Testis (tissue), 3 donors: ENCODE results near the gene MARK2. TPM values are rescaled to one million over a fixed set of nuclear protein-coding genes. Genes with fewer than 3 reads are reported as not detected.

Experiments
- DNase-seq: peaks from one replicate; pipeline ENCODE4 v3.0.0-alpha.2; 2019
- H3K27ac ChIP-seq, 2 donors: fragments of 200-600 bp; sonication (generic); one replicate each; pipeline ENCODE4 v1.5.1; 2019
- H3K27me3 ChIP-seq: fragments of 200-600 bp; sonication (generic); one replicate; pipeline ENCODE4 v1.5.1; 2019
- H3K36me3 ChIP-seq: fragments of 200-600 bp; sonication (generic); one replicate; pipeline ENCODE4 v1.5.1; 2017; ENCODE audit warnings: low read depth; ENCODE audit errors: missing control alignments
- H3K4me1 ChIP-seq: fragments of 200-600 bp; sonication (generic); one replicate; pipeline ENCODE4 v1.5.1; 2019
- H3K4me3 ChIP-seq, 2 donors: fragments of 200-600 bp; sonication (generic); one replicate each; pipeline ENCODE4 v1.5.1; 2017 to 2019
- H3K9me3 ChIP-seq: fragments of 200-600 bp; sonication (generic); one replicate; pipeline ENCODE4 v1.5.1; 2017
- CTCF ChIP-seq, 3 experiments: fragments of 450-650 bp in 2 of 3; fragments of 200-600 bp in 1 of 3; sonication (generic) in 1 of 3; IDR thresholded peaks; one replicate each; pipeline ENCODE4 v1.5.1; 2016 to 2019; ENCODE audit warnings: antibody characterized with exemption in 3 of 3, mild to moderate bottlenecking in 2 of 3, moderate library complexity in 1 of 3
- POLR2A ChIP-seq: fragments of 450-650 bp; IDR thresholded peaks from one replicate; pipeline ENCODE4 v1.6.1; 2017; ENCODE audit warnings: antibody characterized with exemption, mild to moderate bottlenecking, moderate library complexity
- WGBS, 2 donors: methylation state at CpG; one replicate each; pipeline ENCODE4 v1.1.5; 2018; 5-methylcytosine and 5-hydroxymethylcytosine counted together
- intact Hi-C: fragments of 100-400 bp; cut with DNase I; formaldehyde crosslinking; loops from one replicate; pipeline ENCODE4 v1.15.1; 2023; ENCODE audit warnings: low total_unique reads
- polyA plus RNA-seq: library from polyadenylated mRNA; stranded (reverse); fragments of 350-450 nt; fragmentation: Illumina TruSeq; extraction: RNeasy Lipid Tissue Mini Kit (QIAGEN cat#74804); gene quantifications from one replicate; pipeline ENCODE4 v1.2.3, GENCODE V29; 2014; ENCODE audit warnings: low read depth, low replicate concordance; ENCODE audit not compliant: insufficient read depth
- total RNA-seq, 2 donors: library from RNA; depleted of rRNA; stranded (reverse); fragments of >200 nt; gene quantifications; one replicate each; pipeline ENCODE4 v1.2.3, GENCODE V29; 2016

The MARK2 gene
- total and polyA plus RNA-seq, 3 donors from 2014 or later = 24.7 to 52.8 (median 51.7) TPM

GRCh38 chr11:63908631-63909401 is 69.9 kb downstream of the MARK2 start:
- H3K27ac ChIP-seq = peak overlapping the region; percentile 36 to 52
- DNase-seq = peak; percentile 64
- H3K4me3 ChIP-seq = peak overlapping the region in 1 of 2 donors; percentile 5
- no peaks in the 10 kb centered on the region for H3K9me3 ChIP-seq
- intact Hi-C loops = no loop called here
- no peaks in the 10 kb centered on the region for H3K36me3 ChIP-seq
- H3K4me1 ChIP-seq = peaks cover 41% of the 10 kb centered on the region
- no peaks in the 10 kb centered on the region for H3K27me3 ChIP-seq
- WGBS, 2 donors = 41 to 43% methylated on average over 41 to 46 of the region's 46 CpGs
- TF ChIP-seq POLR2A = no peak

- peaks cover 41% of the 10 kb centered on the region for H3K4me1 ChIP-seq
- WGBS, 2 donors = 54 to 59% methylated on average over 14 to 24 of the region's 24 CpGs
- TF ChIP-seq CTCF (IDR thresholded peaks at IDR 0.05) (no peak), POLR2A (no peak)
- intact Hi-C loops = no loop called here
- H3K27ac ChIP-seq = no peak overlapping the region
- no peak for DNase-seq
- H3K36me3 ChIP-seq = no peaks in the 10 kb centered on the region
- H3K9me3 ChIP-seq = no peaks in the 10 kb centered on the region
- peak overlapping the region in 1 of 2 donors; percentile 5 for H3K4me3 ChIP-seq
- H3K27me3 ChIP-seq = no peaks in the 10 kb centered on the region
Measured at GRCh38 chr11:63909591-63910506, 70.9 kb downstream of the MARK2 start.

GRCh38 chr11:63910675-63911074 is 71.8 kb downstream of the MARK2 start:
- Histone ChIP-seq H3K27ac (no peak overlapping the region), H3K27me3 (no peaks in the 10 kb centered on the region), H3K9me3 (no peaks in the 10 kb centered on the region), H3K4me1 (peaks cover 41% of the 10 kb centered on the region), H3K4me3 (no peak overlapping the region), H3K36me3 (no peaks in the 10 kb centered on the region)
- intact Hi-C loops = no loop called here
- WGBS, 2 donors = 71 to 76% methylated on average over 9 of the region's 9 CpGs
- TF ChIP-seq POLR2A = no peak
- TF ChIP-seq CTCF (IDR thresholded peaks at IDR 0.05) = no peak
- DNase-seq = no peak

- Histone ChIP-seq H3K4me1 (peaks cover 49% of the 10 kb centered on the region), H3K27me3 (no peaks in the 10 kb centered on the region), H3K27ac (no peak overlapping the region), H3K36me3 (no peaks in the 10 kb centered on the region), H3K4me3 (no peak overlapping the region), H3K9me3 (no peaks in the 10 kb centered on the region)
- no peak for DNase-seq
- TF ChIP-seq POLR2A = no peak
- TF ChIP-seq CTCF (IDR thresholded peaks at IDR 0.05) = no peak
- whole genome bisulfite sequencing, 2 donors = 76% methylated on average over 8 of the region's 8 CpGs; no CpG with 5 or more reads in 1 of the 2 donors
- intact Hi-C loops = no loop called here
Measured at GRCh38 chr11:63911440-63911839, 72.5 kb downstream of the MARK2 start.

GRCh38 chr11:63911876-63912275 is 73.0 kb downstream of the MARK2 start:
- peaks cover 48% of the 10 kb centered on the region for H3K4me1 ChIP-seq
- 90 to 93% methylated on average over 19 to 20 of the region's 22 CpGs for WGBS, 2 donors

More at GRCh38 chr11:63911876-63912275, 73.0 kb downstream of the MARK2 start:
- Histone ChIP-seq H3K27me3 (no peaks in the 10 kb centered on the region), H3K4me3 (no peak overlapping the region), H3K36me3 (no peaks in the 10 kb centered on the region), H3K9me3 (no peaks in the 10 kb centered on the region), H3K27ac (no peak overlapping the region)
- intact Hi-C loops = no loop called here
- no peak for TF ChIP-seq CTCF (IDR thresholded peaks at IDR 0.05)
- TF ChIP-seq POLR2A = no peak
- DNase-seq = no peak
